K562 (cell line): ENCODE results near the gene GLE1. TPM values are rescaled to one million over a fixed set of nuclear protein-coding genes. Genes with fewer than 3 reads are reported as not detected.

Experiments used
- BACH1 ChIP-seq: fragments of 200-800 bp; sonication (Bioruptor generic); IDR thresholded peaks from 2 replicates; pipeline ENCODE4 v1.6.1; 2016; ENCODE audit warnings: missing genetic modification characterization, missing compliant biosample characterization
- CLOCK ChIP-seq: fragments of 250-450 bp; sonication (Bioruptor Pico); IDR thresholded peaks from 2 replicates; pipeline ENCODE4 v1.4.0; 2020; ENCODE audit warnings: mild to moderate bottlenecking, moderate library complexity, borderline replicate concordance
- FOXO4 ChIP-seq: fragments of 450-650 bp; formaldehyde crosslinking; IDR thresholded peaks from 2 replicates; pipeline ENCODE4 v1.4.0; 2020; ENCODE audit warnings: mild to moderate bottlenecking, moderate library complexity
- HINFP ChIP-seq: fragments of 450-650 bp; conservative IDR thresholded peaks from 2 replicates; pipeline ENCODE4 v1.6.1; 2016; ENCODE audit warnings: missing genetic modification characterization, low read depth, mild to moderate bottlenecking, control low read depth, missing compliant biosample characterization
- HMG20B ChIP-seq: fragments of 250-450 bp; sonication (Bioruptor Pico); IDR thresholded peaks from 2 replicates; pipeline ENCODE4 v1.5.0; 2021; ENCODE audit warnings: mild to moderate bottlenecking
- MEF2D ChIP-seq: conservative IDR thresholded peaks from 2 replicates; pipeline ENCODE4 v1.6.1; 2016; ENCODE audit warnings: low read depth, missing genetic modification characterization, missing compliant biosample characterization
- MIER1 ChIP-seq: fragments of 450-650 bp; IDR thresholded peaks from 2 replicates; pipeline ENCODE4 v1.6.1; 2016; ENCODE audit warnings: antibody characterized with exemption, mild to moderate bottlenecking, low read depth
- SMC3 ChIP-seq: conservative IDR thresholded peaks from 2 replicates; pipeline ENCODE4 v1.6.1; 2011; ENCODE audit warnings: low read depth, low read length, improper control_type of control experiment; ENCODE audit not compliant: insufficient read depth
- ZC3H8 ChIP-seq: fragments of 450-650 bp; IDR thresholded peaks from 2 replicates; pipeline ENCODE4 v1.6.1; 2017
- ZNF197 ChIP-seq: fragments of 200-800 bp; sonication (Bioruptor generic); IDR thresholded peaks from 2 replicates; pipeline ENCODE4 v1.6.1; 2016; ENCODE audit warnings: low read depth, missing genetic modification characterization, missing compliant biosample characterization
- ZNF232 ChIP-seq: sonication (generic); formaldehyde crosslinking; IDR thresholded peaks from 2 replicates; pipeline ENCODE4 v1.8.0; 2022; ENCODE audit warnings: mild to moderate bottlenecking, missing genetic modification reagents
- ZNF507 ChIP-seq: conservative IDR thresholded peaks from 2 replicates; pipeline ENCODE4 v1.6.1; 2017; ENCODE audit warnings: missing genetic modification characterization, missing compliant biosample characterization
- polyA plus RNA-seq, 8 experiments: library from polyadenylated mRNA; depleted of rRNA in 4 of 8; stranded (reverse) in 5 of 8; unstranded in 3 of 8; fragments of >200 nt; fragmentation: Nextera tagmentation in 2 of 8; fragmentation: Illumina TruSeq in 1 of 8; extraction: Ambion mirVana in 2 of 8; extraction: Trizol in 1 of 8; gene quantifications; 2 replicates each; pipeline versions ENCODE4 v1.2.1 to v1.2.3, GENCODE V29; 2011 to 2014; ENCODE audit warnings: inconsistent platforms in 1 of 8, missing spikeins in 1 of 8
- total RNA-seq, 7 experiments: library from RNA; depleted of rRNA in 6 of 7; stranded (reverse); fragments of >200 nt in 6 of 7; fragmentation: Illumina TruSeq in 2 of 7; extraction: Trizol in 2 of 7; gene quantifications; 2 replicates each; pipeline versions ENCODE4 v1.2.1 to v1.2.3, GENCODE V29; 2011 to 2021; ENCODE audit warnings: low replicate concordance in 1 of 7
- TF ChIP-seq, protein P1 (sequence below), 2 experiments: fragments of 450-650 bp; IDR thresholded peaks; 2 replicates each; pipeline ENCODE4 v1.6.1; 2018; ENCODE audit warnings: mild to moderate bottlenecking in 2 of 2, low read depth in 1 of 2; ENCODE audit not compliant: partially characterized antibody in 2 of 2
- TF ChIP-seq, protein P2 (sequence below): sonication (generic); formaldehyde crosslinking; IDR thresholded peaks from 2 replicates; pipeline ENCODE4 v1.9.0; 2022; ENCODE audit warnings: mild to moderate bottlenecking, missing genetic modification reagents
- TF ChIP-seq, protein P3 (sequence below): fragments of 450-650 bp; formaldehyde crosslinking; conservative IDR thresholded peaks from 2 replicates; pipeline ENCODE4 v1.4.0; 2022; ENCODE audit warnings: mild to moderate bottlenecking, missing genetic modification characterization

GLE1 gene
- total and polyA plus RNA-seq, 9 of the 15 experiments (the other 6 are each of a cell fraction or from before 2014, with no cell fraction given): 15.9 to 44.8 (median 37.6) TPM

DNA sequence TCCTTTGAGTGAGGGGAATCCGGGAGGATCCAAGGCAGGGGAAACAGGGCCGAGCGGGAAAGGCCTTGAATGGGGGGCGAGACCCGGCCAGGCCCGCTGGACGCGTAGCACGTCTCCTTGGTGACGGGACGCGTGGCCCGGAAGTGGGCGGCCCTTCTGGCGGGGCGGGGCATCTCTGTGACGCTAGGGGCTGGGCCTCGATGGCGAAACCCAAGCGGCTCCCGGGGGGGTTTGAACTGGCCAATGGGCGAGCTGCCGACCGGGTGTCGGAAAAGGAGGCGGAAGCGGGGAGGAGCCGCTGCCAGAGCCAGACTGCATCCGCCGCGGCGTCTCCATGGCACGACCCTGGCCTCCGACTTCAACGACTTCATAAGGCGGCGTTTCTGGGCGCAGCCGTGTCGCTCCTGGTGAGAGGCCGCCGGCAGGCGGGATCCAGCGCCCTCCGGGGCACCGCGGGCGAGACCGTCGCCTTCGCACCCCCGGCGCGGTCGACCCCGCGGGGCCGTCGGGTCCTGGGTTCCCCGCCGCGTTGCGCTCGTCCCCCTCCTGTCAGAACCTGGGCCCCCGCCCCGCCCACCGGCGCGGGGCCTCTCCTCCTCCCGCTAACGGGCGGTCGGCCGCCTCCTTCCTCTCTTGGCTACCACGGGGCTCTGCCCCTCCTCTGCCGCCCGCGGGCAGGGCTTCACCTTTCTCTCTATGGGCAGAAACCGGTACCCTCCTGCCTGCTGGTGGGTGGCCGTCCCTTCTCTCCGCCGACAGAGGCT, 48.5 kb upstream of the GLE1 start, which contains the start of gene ODF2 (continued):
- TF ChIP-seq, protein P1, sequence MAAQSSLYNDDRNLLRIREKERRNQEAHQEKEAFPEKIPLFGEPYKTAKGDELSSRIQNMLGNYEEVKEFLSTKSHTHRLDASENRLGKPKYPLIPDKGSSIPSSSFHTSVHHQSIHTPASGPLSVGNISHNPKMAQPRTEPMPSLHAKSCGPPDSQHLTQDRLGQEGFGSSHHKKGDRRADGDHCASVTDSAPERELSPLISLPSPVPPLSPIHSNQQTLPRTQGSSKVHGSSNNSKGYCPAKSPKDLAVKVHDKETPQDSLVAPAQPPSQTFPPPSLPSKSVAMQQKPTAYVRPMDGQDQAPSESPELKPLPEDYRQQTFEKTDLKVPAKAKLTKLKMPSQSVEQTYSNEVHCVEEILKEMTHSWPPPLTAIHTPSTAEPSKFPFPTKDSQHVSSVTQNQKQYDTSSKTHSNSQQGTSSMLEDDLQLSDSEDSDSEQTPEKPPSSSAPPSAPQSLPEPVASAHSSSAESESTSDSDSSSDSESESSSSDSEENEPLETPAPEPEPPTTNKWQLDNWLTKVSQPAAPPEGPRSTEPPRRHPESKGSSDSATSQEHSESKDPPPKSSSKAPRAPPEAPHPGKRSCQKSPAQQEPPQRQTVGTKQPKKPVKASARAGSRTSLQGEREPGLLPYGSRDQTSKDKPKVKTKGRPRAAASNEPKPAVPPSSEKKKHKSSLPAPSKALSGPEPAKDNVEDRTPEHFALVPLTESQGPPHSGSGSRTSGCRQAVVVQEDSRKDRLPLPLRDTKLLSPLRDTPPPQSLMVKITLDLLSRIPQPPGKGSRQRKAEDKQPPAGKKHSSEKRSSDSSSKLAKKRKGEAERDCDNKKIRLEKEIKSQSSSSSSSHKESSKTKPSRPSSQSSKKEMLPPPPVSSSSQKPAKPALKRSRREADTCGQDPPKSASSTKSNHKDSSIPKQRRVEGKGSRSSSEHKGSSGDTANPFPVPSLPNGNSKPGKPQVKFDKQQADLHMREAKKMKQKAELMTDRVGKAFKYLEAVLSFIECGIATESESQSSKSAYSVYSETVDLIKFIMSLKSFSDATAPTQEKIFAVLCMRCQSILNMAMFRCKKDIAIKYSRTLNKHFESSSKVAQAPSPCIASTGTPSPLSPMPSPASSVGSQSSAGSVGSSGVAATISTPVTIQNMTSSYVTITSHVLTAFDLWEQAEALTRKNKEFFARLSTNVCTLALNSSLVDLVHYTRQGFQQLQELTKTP (IDR thresholded peaks at IDR 0.05; ENCODE audit: low read depth in 1 of 2, partially characterized antibody in 2 of 2): no peak
- TF ChIP-seq ZNF232 (CRISPR knock-in tag): no peak
- TF ChIP-seq SMC3: no peak
- TF ChIP-seq ZNF197 (CRISPR knock-in tag): no peak
- no peak for TF ChIP-seq MEF2D
- no peak for TF ChIP-seq HMG20B (CRISPR knock-in tag)
- TF ChIP-seq ZC3H8: no peak
- TF ChIP-seq BACH1 (tag): no peak
- TF ChIP-seq, protein P2, sequence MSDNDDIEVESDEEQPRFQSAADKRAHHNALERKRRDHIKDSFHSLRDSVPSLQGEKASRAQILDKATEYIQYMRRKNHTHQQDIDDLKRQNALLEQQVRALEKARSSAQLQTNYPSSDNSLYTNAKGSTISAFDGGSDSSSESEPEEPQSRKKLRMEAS (CRISPR knock-in tag): peak; percentile 81
- no peak for TF ChIP-seq MIER1
- no peak for TF ChIP-seq FOXO4 (CRISPR knock-in tag)
- TF ChIP-seq, protein P3, sequence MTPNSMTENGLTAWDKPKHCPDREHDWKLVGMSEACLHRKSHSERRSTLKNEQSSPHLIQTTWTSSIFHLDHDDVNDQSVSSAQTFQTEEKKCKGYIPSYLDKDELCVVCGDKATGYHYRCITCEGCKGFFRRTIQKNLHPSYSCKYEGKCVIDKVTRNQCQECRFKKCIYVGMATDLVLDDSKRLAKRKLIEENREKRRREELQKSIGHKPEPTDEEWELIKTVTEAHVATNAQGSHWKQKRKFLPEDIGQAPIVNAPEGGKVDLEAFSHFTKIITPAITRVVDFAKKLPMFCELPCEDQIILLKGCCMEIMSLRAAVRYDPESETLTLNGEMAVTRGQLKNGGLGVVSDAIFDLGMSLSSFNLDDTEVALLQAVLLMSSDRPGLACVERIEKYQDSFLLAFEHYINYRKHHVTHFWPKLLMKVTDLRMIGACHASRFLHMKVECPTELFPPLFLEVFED (CRISPR knock-in tag): no peak
- no peak for TF ChIP-seq CLOCK
- no peak for TF ChIP-seq ZNF507 (tag)
- no peak for TF ChIP-seq HINFP (tag)
